Measurements from ENCODE around the gene BCL2L1. TPM values are rescaled to one million over a fixed set of nuclear protein-coding genes. Genes with fewer than 3 reads are reported as not detected.
A peak's percentile ranks its signal among the peaks of the same experiment; 100 is the strongest.

BCL2L1 gene
- total RNA-seq, 1 donor from 2014 or later, result 191 TPM

DNA sequence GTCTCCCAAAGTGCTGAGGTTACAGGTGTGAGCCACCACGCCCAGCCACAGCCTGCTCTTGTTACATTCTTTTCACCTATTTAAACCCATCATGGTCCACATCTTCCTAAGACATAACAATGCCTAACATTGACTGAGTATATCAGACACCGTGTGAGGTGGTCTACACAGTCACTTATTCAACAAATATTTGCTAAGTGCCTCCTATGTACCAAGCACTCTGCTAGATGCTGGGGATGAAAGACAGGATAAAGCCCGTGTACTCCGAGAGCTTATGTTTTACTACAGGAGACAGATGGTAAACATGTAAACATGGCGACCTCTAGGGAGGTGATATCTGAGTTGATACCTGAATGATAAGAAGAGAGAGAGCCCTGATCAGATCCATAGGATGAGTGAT is 12.7 kb downstream of the BCL2L1 start:
- no peak for DNase-seq (ENCODE audit: low spot score)

GRCh38 chr20:31708736-31709534 is 13.7 kb downstream of the BCL2L1 start:
- DNase-seq (ENCODE audit: low spot score), result no peak

DNA sequence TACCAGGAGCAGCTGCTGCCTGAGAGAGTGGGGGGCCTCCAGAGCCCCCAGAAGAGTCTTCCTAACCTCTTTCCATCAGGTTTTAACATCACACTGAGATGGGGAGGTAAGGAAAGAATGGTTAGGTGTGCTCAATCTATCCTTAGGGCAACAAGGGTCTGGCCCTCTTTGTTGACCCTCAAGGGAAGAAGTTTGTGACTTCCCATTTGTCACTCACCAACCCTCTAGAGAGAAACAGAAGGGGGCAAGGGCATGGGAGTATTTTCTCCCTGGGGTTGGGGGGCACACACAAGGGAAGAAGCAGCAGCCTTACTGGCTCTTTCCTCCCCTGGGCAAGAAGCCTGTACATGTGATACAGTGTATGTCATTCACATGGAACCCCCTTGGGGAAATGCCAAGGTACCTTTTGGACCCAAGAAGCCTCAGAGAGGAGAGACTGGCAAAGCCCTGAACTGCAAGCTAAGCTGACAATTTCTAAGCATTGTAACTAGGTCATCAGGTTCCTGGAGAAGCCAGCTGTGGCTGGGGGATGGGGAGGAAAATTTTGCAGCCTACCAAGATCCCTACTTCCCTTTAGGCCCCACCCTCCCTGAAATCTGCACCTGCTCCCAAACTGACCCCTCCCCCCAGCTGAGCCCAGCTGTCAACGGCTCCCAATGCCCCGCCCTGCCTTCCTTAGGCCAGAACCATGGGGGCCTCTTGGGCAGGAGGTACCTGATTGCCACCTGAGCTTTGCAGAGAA is 14.5 kb downstream of the BCL2L1 start:
- peak; percentile 48 for DNase-seq (ENCODE audit: low spot score)

DNA sequence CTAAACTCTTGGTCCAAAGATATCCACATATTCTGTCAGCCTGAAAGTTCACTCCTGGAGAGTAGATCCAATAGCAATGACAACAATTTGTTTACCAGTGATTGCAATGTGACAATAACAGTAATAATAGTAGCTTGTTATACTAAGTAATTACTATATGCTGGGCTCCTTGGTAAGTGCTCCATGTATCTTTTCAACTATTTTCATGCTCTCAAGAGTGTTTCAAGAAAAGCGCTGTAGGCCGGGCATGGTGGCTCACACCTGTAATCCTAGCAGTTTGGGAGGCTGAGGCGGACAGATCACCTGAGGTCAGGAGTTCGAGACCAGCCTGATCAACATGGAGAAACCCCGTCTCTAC is 15.4 kb downstream of the BCL2L1 start:
- DNase-seq (ENCODE audit: low spot score), result no peak

- no peak for DNase-seq (ENCODE audit: low spot score)
Observed at GRCh38 chr20:31706607-31707257, 15.9 kb downstream of the BCL2L1 start.

- DNase-seq (ENCODE audit: low spot score), result no peak
Observed at GRCh38 chr20:31705598-31706597, 16.8 kb downstream of the BCL2L1 start.

DNA sequence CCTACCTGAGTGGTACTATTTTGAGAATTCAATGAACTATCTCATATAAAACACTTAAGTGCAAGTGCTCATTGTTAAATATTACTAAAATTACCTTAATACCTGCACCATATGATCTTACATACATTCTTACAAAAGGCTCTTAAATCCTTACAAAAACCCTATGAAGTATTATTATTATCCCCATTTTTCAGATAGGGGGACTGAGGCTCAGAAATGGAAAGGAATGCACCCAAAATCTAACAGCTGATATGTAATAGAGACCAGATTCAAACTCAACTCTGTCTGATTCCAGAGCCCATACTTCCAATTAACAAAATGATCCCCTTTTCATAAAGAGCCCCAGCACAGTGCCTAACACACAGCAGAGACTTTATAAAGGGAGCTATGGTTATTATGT is 17.5 kb downstream of the BCL2L1 start:
- DNase-seq (ENCODE audit: low spot score), result no peak

DNA sequence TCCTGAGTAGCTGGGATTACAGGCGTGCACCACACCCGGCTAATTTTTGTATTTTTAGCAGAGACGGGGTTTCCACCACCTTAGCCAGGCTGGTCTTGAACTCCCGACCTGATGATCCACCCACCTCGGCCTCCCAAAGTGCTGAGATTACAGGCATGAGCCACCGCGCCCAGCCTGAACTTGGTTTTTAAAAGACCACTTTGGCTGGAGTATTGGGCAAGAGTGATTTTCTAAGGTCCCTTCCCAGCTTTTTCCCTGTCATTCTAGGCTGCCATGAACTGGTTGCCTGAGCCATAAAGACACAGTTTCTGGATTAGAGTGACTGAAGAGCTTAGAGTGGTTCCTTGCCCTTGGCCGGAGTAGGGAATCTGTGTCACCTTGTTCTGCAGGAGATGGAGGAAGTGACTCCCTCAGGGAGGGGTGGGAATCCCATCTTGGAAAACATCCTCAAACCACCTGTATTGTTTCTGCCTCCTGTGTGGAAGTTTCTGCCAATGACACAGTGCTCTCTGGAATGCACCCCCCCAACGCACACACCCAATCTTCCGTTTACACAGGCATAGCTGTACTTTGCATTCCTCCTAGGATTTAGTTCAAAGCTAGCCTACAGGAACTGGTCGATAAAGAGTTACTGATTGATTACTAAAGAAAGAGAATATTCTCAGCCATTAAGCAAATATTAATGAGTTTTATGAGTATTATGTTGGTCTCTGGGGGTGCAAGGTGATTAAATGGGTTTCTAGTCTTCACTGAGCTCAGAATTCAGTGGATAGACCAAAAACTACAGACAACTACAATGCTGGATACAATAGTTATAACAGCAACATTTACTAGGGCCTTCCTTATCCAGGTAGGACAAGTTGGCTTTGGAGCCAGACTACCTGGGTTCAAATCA is 18.2 kb downstream of the BCL2L1 start:
- DNase-seq (ENCODE audit: low spot score), result peak; percentile 93

- no peak for DNase-seq (ENCODE audit: low spot score)
Observed at GRCh38 chr20:31701591-31701990, 21.1 kb downstream of the BCL2L1 start.

DNA sequence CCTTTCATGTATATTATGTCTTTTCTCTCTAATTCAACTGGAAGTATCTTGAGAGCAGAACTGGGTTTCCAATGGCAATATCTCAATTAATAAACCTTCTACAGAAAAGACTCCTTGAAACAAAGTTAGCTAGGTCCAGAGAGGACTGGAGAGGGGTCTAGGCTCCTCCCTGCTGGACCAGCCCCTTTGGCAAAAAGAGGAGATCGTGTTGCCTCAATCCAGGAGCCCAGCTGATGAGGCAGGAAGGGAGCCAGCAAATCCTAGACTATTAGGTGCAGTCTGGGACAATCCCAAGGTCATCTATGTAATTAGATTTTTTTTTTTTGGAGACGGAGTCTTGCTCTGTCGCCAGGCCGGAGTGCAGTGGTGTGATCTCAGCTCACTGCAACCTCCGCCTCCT is 21.9 kb downstream of the BCL2L1 start:
- no peak for DNase-seq (ENCODE audit: low spot score)

GRCh38 chr20:31699801-31700728 is 22.6 kb downstream of the BCL2L1 start:
- DNase-seq (ENCODE audit: low spot score), result no peak

DNA sequence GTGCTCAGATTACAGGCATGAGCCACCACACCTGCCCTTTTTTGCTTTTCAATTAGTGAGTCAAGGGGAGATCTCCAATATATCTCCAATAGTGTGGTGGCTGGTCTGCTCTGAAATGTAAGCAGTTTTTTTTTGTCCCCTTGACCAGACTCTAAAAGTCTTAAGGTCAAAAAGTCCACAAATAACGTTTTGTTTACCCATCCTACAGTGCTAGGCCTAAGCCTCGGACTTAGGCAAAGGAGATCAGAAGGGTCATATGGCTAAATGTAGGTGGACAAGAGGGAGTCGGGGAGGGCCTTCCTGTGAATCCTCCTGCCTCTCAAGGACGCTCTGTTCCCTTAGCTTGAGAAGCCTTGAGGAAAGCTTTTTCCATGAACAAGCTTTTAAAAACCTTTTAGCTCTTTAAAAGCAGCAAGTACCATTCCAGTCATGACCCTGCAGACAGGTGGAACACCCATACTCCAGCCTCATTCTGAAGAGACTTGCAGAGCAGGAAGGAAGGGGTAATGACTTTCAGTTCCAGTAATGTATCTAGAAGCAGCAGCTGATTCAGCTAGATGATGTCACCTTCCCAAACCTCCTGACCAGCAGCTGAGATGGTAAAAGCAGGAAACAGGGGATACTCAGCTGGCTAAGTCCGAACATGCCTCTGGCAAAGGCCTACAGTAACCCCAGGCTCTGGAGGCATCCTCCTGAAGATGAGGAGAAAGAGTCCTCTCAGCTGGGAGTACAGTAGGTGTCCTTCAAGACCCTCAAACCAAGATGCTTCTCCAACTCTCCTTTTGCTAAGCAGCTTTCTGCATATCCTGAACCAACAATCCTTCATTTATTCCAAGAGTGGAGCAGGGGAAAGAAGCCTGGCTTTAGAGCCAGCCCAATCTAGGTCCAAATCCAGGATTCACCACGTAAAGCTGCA is 23.6 kb downstream of the BCL2L1 start:
- peak; percentile 87 for DNase-seq (ENCODE audit: low spot score)

DNA sequence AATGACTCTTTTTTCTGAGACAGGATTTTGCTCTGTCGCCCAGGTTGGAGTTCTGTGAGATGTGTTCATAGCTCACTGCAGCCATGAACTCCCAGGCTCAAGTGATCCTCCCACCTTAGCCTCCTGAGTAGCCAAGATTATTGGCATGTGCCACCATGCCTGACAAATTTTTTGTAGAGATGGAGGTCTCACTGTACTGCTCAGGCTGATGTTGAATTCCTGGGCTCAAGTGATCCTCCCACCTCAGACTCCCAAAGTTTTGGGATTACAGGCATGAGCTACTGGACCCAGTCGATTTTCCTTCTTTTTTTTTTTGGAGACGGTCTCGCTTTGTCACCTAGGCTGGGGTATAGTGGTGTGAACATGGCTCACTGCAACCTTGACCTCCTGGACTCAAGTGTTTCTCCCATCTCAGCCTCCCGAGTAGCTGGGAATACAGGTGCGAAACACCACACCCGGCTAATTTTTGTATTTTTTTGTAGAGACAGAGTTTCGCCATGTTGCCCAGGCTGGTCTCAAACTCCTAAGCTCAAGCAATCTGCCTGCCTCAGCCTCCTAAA is 24.3 kb downstream of the BCL2L1 start:
- DNase-seq (ENCODE audit: low spot score), result no peak

GRCh38 chr20:31695849-31696804 is 26.5 kb downstream of the BCL2L1 start:
- DNase-seq (ENCODE audit: low spot score), result peak; percentile 24

DNA sequence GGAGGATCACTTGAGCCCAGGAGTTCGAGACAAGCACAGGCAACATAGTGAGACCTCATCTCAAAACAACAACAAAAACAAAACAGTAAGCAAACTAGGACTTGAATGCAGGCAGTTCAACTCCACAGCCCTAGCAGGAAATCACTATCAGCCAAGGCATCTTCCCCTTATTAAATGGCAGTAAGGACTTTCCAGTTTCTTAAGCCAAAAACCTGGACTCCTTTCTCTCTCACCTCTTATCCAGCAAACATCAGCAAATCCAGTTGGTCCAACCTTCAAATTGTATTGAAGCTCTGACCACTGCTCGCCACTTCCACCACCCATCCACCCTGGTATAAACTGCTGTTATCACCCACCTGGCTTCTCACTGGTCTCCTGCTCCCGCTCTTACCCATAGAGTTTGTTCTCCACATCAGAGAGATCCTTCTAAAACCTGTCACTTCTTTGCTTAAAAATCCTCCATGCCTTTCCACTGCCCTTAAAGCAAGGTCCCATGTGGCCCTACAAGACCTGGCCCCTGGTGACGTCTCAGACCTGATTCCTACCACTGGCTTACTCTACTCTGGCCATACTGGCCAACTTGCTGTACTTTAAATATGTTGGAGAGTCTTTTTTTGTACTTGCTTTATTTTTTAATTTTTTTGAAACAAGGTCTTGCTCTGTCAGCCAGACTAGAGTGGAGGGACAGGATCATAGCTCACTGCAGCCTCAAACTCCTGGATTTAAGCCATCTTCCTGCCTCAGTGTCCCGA is 27.6 kb downstream of the BCL2L1 start:
- DNase-seq (ENCODE audit: low spot score), result no peak

Measured in mucosa of gallbladder (tissue), 1 donor.